GM12801 (cell line): ENCODE measurements around the gene OR51G1.

ENCODE experiments used
- TF ChIP-seq, protein P1 (sequence below): IDR thresholded peaks from one replicate; pipeline ENCODE4 v1.5.1; 2011; ENCODE audit warnings: control low read depth; ENCODE audit not compliant: insufficient read length; ENCODE audit errors: extremely low read depth

The OR51G1 gene

DNA sequence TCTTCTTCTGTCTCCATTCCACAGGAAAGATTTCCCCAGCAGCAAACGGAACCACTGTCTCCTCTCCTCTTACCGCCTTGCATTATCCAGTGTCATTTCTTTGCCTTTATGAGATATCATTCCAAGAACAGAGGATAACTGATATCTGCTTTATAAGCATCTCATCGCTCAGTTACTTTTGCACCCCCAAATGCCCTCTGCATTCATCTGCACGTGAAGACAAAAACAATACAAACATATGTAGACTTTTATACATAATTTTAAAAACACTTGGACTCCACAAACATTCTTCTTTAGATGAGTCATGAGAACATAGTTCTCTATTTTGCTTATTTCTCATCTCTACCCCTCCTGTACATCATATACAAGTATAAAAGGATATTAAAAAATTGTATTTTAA, 43.0 kb downstream of the OR51G1 start:
- TF ChIP-seq, protein P1, sequence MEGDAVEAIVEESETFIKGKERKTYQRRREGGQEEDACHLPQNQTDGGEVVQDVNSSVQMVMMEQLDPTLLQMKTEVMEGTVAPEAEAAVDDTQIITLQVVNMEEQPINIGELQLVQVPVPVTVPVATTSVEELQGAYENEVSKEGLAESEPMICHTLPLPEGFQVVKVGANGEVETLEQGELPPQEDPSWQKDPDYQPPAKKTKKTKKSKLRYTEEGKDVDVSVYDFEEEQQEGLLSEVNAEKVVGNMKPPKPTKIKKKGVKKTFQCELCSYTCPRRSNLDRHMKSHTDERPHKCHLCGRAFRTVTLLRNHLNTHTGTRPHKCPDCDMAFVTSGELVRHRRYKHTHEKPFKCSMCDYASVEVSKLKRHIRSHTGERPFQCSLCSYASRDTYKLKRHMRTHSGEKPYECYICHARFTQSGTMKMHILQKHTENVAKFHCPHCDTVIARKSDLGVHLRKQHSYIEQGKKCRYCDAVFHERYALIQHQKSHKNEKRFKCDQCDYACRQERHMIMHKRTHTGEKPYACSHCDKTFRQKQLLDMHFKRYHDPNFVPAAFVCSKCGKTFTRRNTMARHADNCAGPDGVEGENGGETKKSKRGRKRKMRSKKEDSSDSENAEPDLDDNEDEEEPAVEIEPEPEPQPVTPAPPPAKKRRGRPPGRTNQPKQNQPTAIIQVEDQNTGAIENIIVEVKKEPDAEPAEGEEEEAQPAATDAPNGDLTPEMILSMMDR, result no peak
